ENCODE data around the gene PTTG1. TPM values are rescaled to one million over a fixed set of nuclear protein-coding genes. Genes with fewer than 3 reads are reported as not detected.

PTTG1 gene
- total RNA-seq = 151 and 152 TPM in 2 replicates

GRCh38 chr5:160421625-160422258 is at the start of gene PTTG1:
PTTG1 (plus strand) TSS chr5:160421855; CDS start chr5:160422313, 458 bp downstream.

GRCh38 chr5:160399402-160400353 is 22.0 kb upstream of the PTTG1 start, which contains the start of gene FAM200C:
FAM200C (minus strand) TSS chr5:160400054; CDS start chr5:160395490, 4,564 bp downstream.

GRCh38 chr5:160418561-160419457 is 2.8 kb upstream of the PTTG1 start, which contains the start of gene SLU7:
SLU7 (minus strand) TSS chr5:160419081; CDS start chr5:160415294, 3,787 bp downstream.

Other genes with a start within 250 kb of the PTTG1 start
- gene FABP6, start 192.3 kb upstream of the PTTG1 start, total RNA-seq = not detected in 2 replicates
- gene CCNJL, start 109.3 kb upstream of the PTTG1 start, total RNA-seq = 0.40 and 0.68 TPM in 2 replicates
- gene C1QTNF2, start 51.2 kb upstream of the PTTG1 start, total RNA-seq = 3.0 and 3.9 TPM in 2 replicates
- gene FAM200C, start 21.8 kb upstream of the PTTG1 start, total RNA-seq = 3.0 and 3.7 TPM in 2 replicates
- gene SLU7, start 2.8 kb upstream of the PTTG1 start, total RNA-seq = 91.2 and 98.5 TPM in 2 replicates

Measured in aortic smooth muscle cell (primary cell).